ENCODE results near the gene FAM162B. TPM values are rescaled to one million over a fixed set of nuclear protein-coding genes. Genes with fewer than 3 reads are reported as not detected.

The FAM162B gene
- total RNA-seq (2022; extraction: Qiagen RNA extraction) = not detected in 5 replicates

DNA sequence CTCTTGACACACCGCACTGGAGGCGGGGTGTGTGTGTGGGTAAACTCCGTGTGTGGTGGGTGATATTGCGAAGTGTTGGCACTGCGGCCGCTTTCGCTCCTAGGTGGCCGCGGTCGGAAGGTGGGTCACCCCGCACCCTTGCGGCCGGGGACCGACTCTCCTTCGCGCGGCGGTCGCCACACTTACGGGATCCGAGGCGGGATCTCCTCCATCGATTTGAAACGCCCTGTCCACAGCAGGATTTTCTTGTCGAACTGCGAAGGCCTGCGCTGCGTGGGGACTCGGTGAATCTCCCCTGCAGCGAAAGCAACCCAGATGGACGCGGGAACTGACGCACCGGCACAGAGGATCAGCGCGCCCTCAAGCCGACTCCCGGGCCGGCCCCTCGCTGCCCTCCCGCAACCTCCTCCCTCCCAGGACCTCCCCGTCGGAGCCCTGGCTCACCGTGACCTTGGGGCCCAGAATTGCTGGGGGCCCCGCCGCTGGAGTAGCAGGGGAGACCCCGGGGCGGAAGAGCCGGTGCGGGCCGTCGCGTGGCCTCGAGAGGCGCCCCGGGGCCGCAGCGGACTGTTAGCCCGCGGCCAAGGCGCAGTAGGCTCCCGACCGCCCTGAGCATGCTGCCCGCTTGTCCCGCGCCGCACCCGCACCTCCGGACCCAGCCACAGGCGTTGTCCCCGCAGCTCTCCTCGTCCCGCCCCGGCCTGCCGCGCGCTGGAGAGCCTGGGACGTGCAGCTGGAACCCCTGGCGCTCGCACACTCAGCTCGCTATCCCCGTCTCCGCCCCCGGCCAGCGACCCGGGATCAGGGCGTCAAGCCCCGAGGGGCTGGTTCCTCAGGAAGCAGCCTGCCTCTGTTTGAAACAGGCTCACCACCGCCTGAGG, at the start of gene FAM162B:
FAM162B (minus strand) TSS at position 759 of the 881 bp plus-strand sequence; CDS start at position 616, 143 bp downstream.

Other genes starting within 250 kb of the FAM162B start
- gene TRAPPC3L, start 220.0 kb downstream of the FAM162B start, total RNA-seq (2022; extraction: Qiagen RNA extraction) = not detected in 5 replicates
- gene CALHM4, start 212.0 kb downstream of the FAM162B start, total RNA-seq (2022; extraction: Qiagen RNA extraction) = not detected in 5 replicates
- gene RWDD1, start 194.2 kb downstream of the FAM162B start, total RNA-seq (2022; extraction: Qiagen RNA extraction) = 21.8 to 37.2 TPM (median 34.7 TPM) in 5 replicates
- gene RSPH4A, start 149.2 kb downstream of the FAM162B start, total RNA-seq (2022; extraction: Qiagen RNA extraction) = 0.15 to 0.22 TPM (median 0.20 TPM) in 5 replicates
- 6.0 to 7.9 TPM (median 6.8 TPM) in 5 replicates for gene ZUP1, start 97.0 kb downstream of the FAM162B start, total RNA-seq (2022; extraction: Qiagen RNA extraction)
- 1.1 to 1.9 TPM (median 1.9 TPM) in 5 replicates for gene KPNA5, start 84.5 kb downstream of the FAM162B start, total RNA-seq (2022; extraction: Qiagen RNA extraction)
- gene GPRC6A, start 63.4 kb upstream of the FAM162B start, total RNA-seq (2022; extraction: Qiagen RNA extraction) = not detected in 5 replicates
- gene RFX6, start 111.5 kb upstream of the FAM162B start, total RNA-seq (2022; extraction: Qiagen RNA extraction) = not detected in 5 replicates